ENCODE measurements around the gene SHB. TPM values are rescaled to one million over a fixed set of nuclear protein-coding genes. Genes with fewer than 3 reads are reported as not detected.
A peak's percentile ranks its signal among the peaks of the same experiment; 100 is the strongest.

The SHB gene
- total RNA-seq, 1 donor from 2014 or later = 54.5 TPM

DNA sequence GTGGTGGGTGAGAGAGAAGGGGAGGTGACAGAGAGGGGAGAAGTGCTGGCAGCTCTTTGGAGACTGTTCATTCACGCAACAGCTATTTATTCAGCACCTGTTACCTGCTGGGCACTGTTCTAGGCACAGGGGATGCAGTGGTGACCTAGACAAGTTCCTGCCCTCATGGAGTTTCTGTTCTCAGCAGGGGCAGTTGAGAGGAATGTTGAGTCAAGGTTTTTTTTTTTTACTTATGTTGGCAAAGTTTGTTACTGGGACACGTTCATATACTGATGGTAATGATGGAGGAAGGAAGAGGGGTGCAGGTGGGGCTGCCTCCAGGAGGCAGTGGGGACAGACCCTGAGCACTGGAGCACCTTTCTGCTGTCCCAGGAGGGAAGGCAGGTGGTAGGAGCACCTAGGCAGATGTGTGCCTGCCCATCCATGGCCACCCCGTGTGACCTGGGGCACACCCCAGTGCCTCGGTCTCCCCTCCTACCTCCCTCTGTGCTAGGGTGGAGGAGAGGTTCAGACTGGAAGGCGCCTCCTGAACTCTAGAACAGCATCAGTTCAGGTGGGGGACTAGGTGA, 115.7 kb downstream of the SHB start:
- DNase-seq (ENCODE audit: low spot score) = no peak

DNA sequence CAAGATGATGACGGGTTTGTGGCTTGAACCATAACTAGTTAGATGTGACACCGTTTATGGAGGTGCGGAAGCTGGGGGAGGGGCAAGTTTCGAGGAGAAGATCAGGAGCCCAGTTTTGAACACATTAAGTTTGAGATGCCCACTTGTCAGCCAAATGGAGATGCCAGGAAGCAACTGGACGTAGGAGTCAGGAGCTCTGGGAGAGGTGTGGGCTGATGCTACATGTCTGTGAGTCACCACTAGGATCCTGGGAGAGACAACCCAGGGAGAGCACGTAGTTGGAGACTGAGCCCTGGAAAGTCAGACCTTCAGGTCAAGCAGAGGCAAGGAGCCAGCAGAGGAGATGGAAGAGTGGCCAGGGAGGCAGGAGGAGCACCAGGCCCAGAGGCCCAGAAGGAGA, 116.3 kb downstream of the SHB start:
- DNase-seq (ENCODE audit: low spot score) = no peak

DNA sequence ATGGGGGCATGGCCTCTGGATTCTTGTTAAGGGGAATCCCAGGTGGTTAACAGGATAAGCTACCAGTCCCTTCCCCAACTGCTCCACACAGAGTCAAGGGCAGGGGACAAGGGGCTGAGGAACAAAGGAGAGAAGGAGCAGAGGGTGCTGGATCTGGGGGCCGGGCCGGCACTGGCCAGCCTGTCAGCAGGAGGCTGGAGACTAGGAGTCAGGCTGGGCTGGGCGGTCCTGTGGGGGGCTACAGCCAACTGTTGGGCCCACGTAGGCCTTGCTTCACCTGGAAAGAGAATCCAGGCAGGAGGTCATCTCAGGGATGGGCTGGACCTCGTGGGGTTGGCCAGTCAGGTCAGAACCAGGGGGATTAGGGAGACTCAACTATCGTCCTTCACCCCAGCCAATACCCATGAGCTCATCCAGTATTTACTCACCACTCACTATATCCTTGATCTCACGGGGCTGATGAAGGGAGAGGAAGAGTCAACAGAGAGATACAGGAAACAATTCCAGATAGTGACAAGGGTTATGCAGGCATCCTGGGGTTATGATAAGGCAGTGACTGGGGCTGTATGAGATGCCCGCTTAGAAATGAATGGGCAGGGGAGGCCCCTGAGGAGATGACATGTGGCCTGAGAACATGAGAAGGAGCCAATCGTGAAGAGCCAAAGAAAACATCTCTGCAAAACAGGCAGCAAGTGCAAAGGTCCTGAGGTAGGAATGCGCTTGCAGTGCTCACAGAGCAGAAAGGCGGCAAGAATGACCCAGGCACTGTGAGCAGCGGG, 117.2 kb downstream of the SHB start:
- DNase-seq (ENCODE audit: low spot score) = no peak

DNA sequence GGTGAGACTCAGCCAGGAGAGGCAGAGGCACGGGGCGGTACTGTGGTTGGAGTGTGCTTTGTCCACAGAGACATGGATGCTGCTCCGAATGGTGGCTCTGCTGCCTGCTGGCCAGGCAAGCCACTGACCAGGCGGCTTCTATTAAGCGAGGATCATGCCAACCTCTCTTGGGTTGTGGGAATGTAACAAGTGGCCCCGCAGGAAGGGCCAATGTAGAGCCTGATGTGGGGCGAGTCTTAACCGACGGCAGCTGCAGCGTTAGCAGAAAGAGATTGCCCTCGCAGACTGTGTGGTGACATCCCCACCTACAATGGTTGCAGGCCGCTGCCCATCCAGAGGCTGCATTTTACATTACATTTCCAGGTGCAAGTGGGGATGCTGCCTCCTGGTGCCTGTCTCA, 118.5 kb downstream of the SHB start:
- no peak for DNase-seq (ENCODE audit: low spot score)

DNA sequence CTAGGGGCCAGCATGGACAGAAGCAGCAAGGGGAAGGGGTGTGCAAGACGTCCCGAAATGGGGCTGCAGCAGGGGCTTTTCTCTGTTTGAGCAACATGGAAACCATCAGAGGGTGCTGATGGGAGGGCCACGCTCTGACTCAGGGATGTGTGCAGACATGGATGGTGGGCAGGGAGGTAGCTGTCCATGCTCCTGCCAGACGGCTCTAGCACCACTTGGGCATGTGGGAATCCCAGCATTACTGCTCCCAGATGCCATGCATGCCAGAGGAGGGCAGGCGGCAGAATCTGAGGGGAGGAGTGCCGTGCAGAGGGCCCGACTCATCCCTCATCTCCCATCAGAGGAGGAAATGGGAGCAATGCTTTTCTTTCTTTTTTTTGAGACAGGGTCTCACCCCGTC, 119.5 kb downstream of the SHB start:
- no peak for DNase-seq (ENCODE audit: low spot score)

DNA sequence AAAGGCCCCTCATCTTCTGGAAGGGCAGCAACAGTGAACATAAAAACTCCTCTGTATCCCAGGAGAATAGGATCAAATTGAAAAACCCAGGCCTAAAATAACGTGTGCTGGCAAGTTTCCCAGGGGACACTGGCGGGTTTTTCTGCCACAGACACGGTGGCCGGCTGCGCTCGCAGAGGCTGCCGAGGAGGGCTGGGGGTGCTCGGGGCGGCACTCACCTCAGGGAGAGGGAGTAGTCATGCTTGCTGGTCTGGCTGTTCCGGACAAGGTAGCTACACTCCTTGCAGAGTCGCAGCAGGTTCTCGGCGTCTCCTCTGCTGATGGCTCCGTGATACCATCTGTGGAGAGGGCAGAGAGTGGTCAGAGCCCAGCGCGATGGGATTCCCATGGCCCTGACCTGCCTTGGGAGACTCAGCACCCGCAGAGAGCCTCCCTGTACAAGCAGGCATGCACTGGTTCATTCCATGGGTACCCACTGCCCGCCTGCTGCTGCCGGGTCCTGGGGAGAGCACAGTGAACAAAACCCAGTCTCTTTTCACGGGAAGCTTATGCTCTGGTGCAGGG, 120.5 kb downstream of the SHB start:
- DNase-seq (ENCODE audit: low spot score) = no peak

DNA sequence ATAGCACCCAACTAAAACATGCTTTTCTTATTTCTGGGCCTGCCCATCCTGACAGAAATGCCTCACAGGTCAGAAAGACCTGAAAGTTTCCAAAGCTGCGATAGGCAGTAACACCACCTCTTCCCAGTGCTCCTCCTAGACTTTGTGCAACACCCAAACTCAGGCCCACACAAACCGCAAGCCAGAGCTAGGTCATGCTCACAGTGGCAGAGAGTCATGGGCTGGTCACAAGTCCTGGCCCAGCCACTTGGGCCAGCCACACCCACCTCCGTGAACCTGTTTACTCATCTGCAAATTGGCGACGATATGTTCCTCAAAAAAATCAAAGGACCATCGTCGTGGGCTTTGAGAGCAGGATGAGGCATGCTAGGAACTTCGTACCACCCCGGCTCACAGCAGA, 121.0 kb downstream of the SHB start:
- no peak for DNase-seq (ENCODE audit: low spot score)

DNA sequence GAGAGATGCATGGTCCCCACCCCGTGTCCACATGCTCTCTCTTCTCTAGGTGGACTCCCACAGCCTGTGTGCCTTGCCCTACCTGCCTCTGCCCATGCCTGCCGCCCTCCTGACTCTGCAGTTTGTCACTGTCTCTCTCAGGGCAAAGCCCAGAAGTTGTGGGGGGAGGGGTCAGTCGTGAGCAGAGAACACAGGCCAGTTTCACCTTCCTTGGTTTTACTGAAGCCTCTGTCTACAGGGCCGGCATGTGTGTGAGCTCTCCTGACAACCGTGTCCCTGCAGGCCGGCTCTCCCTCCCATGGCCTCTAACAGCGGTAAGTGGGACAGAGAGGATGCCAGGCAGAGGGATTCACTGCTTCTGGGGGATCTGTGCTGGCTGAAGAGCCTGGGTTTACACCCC, 121.6 kb downstream of the SHB start:
- no peak for DNase-seq (ENCODE audit: low spot score)

DNA sequence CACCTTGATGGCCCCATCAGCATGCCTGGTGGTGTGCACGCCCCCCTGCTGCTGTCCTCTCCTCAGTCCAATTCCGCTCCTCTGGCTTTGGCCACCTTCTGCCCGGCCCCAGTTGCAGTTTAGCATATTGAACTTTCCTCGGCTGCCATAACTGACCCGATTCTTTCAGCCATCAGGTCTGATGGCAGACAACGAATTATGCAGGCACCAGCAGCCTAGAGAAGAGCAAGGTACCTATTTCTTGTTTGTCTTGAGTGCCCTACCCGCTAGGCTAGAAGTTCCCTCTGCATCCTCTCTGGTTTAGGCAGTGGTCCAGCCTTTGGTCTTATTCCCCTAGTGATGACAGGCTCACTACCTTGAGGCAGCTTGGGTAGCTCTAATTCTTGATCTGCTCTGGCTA, 122.1 kb downstream of the SHB start:
- no peak for DNase-seq (ENCODE audit: low spot score)

DNA sequence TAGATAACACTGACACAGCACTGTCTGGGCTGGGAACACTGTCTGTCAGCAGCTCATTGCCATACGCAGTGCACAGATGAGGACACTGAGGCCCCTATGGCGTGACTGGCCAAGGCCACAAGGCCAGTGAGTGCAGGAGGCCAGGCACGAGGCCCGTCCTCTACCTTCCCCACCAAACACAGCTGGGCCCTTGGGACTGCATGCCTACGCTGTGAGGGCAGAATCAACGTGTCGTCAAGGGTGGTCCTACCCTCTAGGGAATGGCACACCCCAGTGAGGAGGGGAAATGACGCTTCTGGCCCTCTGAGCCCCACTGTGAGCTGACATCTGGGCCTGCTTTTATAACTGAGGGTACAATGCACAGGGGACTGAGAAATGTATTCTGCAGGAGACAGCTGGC, 123.0 kb downstream of the SHB start:
- no peak for DNase-seq (ENCODE audit: low spot score)

DNA sequence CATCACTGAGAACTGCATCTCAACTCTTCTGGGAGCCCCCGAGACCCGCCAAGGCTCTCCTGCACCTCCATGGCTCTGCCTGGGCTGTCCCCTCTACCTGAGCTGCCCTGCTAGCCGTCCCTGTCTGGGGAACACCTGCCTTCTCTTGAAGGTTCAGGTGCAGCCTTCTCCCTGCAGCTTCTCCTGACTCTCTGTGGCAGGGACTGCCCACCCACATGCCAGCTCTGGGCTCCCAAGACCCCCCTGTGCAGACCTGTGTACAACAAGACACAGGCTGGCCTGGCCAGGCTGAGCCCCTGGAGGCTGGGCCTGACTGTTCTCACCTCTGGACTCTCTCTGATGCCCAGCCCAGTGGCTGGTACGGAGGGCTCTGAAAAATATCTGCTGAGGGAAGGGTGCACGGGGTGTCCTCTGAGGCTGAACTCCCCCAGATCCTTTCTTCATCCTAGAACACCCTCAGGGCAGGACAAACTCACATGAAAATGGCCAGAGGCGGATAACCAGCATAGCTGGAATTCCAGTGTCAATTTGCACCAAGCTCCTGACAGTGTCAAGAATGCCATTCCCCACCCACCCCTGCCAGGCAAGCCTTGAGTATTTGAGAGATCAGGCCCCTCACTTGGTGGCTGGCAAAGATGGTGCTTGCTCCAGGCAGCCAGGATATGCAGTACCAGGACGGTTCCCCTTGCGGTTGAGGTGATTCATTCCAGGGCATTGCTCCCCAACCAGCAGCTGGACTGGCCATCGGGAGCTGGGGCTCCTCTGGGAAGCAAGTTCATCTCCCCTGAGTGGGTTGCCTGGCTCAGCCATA, 124.2 kb downstream of the SHB start:
- DNase-seq (ENCODE audit: low spot score) = peak; percentile 41

DNA sequence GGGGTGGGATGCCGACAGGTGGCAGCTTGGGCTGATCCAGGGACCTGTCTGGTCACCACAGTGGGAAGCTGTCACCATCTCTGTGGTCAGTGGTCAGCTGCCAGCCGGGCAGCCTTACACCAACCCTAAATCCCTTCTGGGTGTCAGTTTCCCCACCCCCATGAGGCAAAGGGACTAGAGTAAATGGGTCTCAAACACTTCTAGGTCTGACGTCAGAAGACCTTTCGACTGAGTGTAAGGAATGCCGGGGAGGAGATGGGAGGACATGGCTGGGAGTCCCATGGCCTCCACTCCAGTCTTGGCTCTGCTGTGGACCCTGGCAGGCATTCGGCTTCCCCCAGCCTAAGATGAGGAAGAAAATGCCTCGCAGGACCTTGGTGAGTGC, 124.8 kb downstream of the SHB start:
- DNase-seq (ENCODE audit: low spot score) = no peak

DNA sequence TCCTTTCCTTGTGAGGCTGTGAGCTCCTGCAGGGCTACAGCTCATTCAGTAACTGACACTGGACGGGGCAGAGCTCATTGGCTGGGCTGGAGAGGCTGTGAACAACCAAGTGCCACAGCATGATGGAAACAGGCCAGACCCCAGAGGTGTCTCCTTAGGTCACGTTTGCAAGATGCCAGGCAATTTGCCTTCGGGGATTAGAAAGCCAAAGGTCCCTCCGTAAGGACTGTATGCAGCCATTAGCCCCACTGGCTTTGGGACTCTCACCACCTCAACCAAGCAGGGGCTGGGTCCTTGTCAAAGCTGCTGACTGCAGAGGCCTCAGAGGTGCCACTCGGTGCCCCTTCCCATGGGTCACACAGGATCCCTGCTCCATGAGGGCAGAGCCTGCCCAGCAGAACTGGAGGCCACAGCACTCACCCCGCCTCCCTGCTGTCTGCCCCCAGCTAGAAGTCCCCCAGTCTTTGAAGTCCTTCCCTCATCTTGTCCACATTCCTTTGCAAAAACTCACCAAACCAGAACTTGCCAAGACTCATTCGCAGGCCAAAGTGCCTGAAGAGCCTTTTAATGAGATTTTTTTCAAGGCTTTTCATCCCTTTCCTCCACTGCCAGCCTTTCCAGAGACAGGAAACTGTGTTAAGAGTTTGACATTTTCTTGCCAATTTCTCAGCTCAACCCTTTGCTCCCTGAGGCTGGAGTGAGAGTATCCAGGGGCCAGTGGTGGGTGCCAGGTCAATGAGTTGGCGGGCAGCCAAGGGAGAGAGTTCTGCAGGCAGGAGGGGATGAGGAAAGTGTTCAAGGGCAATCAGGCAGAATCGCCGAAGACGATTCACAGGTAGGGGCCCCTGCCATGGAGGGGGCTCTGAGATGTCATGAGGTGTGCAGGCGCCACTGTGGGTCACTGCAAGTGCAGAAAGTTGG, 125.4 kb downstream of the SHB start:
- no peak for DNase-seq (ENCODE audit: low spot score)

DNA sequence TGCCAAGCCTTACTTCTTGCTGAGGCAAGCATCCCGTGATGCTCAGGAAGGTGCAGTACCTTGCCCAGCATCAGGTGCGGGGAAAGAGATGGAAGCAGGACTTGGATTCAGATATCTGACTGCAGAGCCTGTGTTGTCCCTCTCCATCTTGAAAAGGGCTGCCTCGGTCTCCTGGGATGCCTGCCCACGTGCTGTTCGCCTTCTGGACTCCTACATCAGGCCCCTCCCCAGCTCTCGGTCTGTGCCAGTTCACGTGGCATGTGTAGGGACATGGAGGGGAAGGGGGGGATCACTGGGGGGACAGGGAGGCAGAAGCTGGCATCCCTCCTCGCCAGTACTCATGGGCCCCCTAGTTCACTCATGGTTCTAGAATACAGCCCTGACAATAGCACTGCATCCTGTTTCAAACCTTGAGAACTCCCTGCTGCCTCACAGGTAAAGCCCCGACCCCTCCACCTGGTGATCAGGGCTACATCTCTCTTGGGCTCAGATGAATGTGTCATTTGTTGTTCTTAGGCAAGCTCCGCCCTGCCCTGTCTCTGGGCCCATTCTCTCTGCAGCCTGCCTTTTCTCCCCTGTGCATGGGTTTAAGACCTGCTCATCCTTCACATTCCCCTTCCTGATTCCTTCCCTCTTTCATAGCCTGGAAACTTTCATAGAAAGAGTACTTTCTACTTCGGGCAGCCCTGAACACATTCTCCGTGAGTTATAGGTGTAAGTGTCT, 126.2 kb downstream of the SHB start:
- DNase-seq (ENCODE audit: low spot score) = no peak

DNA sequence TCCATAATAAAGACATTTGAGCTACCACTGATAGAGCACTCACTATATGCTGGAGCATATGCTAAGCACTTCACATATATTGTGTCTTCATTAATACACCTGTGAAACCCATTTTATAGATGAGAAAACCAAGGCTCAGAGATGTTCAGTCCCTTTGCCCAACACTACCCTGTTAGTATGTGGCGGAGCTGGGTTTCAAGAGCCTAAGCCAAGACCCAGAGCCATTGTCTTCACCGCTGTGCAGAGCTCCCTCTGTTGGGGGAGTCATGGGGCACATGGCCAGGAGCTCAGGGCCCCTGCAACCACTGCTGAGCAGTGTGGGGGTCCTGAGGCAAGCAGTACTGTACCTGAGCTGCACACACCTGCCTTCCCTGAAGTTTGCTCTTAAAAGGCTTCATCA, 127.8 kb downstream of the SHB start:
- DNase-seq (ENCODE audit: low spot score) = no peak

DNA sequence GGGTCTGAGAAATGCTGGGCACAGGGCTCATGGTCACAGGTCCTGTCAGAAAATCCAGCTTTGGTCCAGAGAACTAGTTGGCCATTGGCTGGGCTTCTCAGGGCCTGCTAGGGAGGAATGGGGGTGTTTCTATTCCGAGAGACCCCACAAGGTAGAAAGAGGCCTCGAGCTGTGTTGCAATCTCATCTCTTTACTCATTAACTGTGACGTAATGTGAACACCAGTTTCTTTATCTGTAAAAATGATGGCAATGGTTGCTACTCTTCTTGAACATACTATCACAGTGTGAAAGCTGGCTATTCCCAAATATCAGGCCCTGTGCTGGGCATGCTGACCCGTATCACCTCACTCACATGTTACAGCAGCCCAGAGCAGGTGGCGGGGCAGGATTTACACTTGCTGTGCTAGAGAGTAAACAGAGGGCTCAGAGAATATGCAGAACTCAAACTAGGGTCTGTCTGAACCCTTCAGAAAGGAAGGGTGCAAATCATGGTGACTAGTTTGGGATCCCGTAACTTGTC, 129.4 kb downstream of the SHB start:
- no peak for DNase-seq (ENCODE audit: low spot score)

DNA sequence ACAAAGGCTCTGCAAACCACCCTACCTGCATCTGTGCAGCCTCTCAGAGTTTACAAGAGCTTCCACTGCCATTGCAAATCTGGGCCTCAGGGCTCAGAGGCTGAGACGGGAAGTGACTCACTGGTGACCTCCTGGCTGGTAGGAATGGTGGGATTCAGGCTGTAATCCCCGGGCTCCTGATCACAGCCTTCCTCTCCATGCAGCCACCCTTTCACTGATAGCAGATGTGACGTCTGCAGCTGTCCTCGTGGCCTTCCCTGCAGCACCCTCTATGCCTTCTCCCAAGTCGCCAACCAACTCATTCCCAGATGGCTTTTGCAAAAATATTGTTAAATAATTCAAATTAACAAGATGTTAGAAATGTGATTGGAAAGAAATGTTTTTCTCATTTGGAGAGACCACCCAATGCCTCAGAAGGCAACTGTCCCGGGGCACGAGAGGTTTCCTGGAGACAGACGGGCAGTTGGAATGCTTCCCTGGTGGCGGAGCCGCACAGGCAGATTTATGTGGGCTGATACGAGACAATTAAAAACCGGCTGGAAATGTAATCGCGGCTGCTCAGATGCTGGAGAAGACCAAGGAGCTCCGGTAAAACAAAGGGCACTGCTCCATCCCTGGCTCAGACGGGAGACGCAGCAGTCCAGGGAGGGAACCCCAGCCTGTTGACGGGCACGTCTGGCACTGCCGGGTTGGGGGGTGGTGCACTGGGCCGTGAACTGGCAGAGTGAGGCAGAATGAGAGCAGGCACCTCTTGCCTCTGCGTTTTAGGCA, 130.7 kb downstream of the SHB start:
- DNase-seq (ENCODE audit: low spot score) = no peak

DNA sequence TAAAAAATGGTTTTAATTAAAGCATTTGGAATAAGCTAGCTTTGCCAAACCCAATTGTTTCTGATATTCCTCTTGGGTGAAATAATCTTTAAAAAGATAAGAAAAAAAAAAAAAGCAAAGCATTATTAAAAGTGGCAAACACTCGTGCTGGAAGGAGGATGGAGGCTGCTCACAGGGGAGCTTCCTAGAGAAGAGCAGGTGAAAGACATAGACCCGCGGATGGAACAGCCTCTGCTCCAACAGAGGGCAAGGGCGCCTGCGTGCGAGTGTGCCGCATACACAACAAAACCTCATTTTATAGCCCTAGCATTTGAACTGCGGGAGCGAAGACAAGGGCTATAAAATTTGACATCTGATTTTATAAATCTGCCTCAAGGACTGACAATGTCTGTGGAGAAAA, 131.7 kb downstream of the SHB start:
- no peak for DNase-seq (ENCODE audit: low spot score)

DNA sequence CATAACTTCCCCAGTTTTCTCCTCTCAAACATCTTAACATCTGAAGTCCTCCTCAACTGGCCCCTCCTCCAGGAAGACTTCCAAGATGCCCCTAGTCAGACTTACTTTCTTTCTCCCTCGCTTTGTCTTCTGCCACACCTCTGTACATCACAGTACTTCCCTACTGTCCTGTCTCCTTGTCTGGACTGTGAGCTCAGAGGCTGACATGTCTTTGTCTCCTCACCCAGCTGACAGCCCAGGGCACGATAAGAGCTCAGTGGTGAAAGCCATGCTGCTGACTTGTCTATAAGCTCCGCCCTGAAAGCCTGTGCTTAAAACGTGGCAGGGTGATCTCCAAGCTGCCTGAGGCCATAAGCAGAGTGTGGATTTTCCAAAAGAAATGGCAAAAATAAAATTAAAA, 132.1 kb downstream of the SHB start:
- DNase-seq (ENCODE audit: low spot score) = no peak

DNA sequence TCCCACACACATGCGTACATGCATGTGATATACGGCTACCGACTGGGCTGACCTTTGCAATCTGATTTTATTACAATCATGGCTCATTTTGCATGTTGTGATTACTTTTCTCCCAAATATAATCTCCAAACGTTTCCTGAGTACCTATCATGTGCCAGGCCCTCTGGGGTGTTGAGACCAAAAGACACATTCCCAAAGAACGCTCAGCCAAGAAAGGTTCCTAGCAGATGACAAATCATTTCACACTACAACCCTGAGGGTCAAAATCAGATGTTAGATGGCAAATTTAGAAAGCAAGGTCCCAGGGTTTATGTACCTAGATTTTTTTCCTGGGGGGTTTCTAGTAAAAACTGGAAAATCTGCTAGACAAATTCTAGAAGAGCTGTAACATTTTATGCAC, 132.7 kb downstream of the SHB start:
- DNase-seq (ENCODE audit: low spot score) = no peak
